Breast epithelium (tissue), 4 donors: Measurements from ENCODE around the gene ZP4. TPM values are rescaled to one million over a fixed set of nuclear protein-coding genes. Genes with fewer than 3 reads are reported as not detected.

ENCODE experiments used
- DNase-seq, 2 donors: peaks; one replicate each; pipeline ENCODE4 v3.0.0-alpha.2; 2019; ENCODE audit warnings: low spot score in 2 of 2
- H3K27ac ChIP-seq, 2 donors: fragments of 200-600 bp; sonication (generic) in 1 of 2; one replicate each; pipeline ENCODE4 v1.5.1; 2016 to 2019; ENCODE audit warnings: mild to moderate bottlenecking in 1 of 2
- H3K27me3 ChIP-seq, 2 donors: fragments of 200-600 bp; sonication (generic) in 1 of 2; one replicate each; pipeline versions ENCODE4 v1.5.1 to v1.6.0; 2017 to 2019; ENCODE audit warnings: control low read depth in 1 of 2, mild to moderate bottlenecking in 1 of 2
- H3K36me3 ChIP-seq: fragments of 200-600 bp; one replicate; pipeline ENCODE4 v1.5.1; 2019
- H3K4me1 ChIP-seq, 2 donors: fragments of 200-600 bp; sonication (generic); one replicate each; pipeline ENCODE4 v1.5.1; 2016 to 2019; ENCODE audit warnings: control low read depth in 1 of 2
- H3K4me3 ChIP-seq, 3 donors: fragments of 200-600 bp; sonication (generic); 1 replicate in 2 of 3; 2 replicates in 1 of 3; pipeline ENCODE4 v1.5.1; 2016 to 2019; ENCODE audit warnings: mild to moderate bottlenecking in 3 of 3, moderate library complexity in 2 of 3
- H3K9me3 ChIP-seq, 2 donors: fragments of 200-600 bp; sonication (generic) in 1 of 2; one replicate each; pipeline ENCODE4 v1.5.1; 2016 to 2019; ENCODE audit warnings: control low read depth in 1 of 2
- CTCF ChIP-seq, 3 donors: fragments of 450-650 bp; IDR thresholded peaks; one replicate each; pipeline ENCODE4 v1.5.1; 2016 to 2017; ENCODE audit warnings: antibody characterized with exemption in 3 of 3, mild to moderate bottlenecking in 3 of 3, moderate library complexity in 3 of 3
- POLR2A ChIP-seq: fragments of 450-650 bp; IDR thresholded peaks from one replicate; pipeline ENCODE4 v1.6.1; 2016; ENCODE audit warnings: antibody characterized with exemption, mild to moderate bottlenecking, moderate library complexity
- POLR2AphosphoS5 ChIP-seq, 3 donors: sonication (generic); formaldehyde crosslinking; IDR thresholded peaks; one replicate each; pipeline ENCODE4 v1.6.1; 2017; ENCODE audit warnings: antibody characterized with exemption in 3 of 3
- intact Hi-C: fragments of 100-400 bp; cut with DNase I; formaldehyde crosslinking; loops from one replicate; pipeline ENCODE4 v1.15.1; 2023; ENCODE audit warnings: low total_unique reads
- total RNA-seq, 3 donors: library from RNA; depleted of rRNA; stranded (reverse); fragments of >200 nt; gene quantifications; one replicate each; pipeline ENCODE4 v1.1.0, GENCODE V29; 2016

Gene ZP4
- total RNA-seq, 3 donors from 2014 or later = not detected

DNA sequence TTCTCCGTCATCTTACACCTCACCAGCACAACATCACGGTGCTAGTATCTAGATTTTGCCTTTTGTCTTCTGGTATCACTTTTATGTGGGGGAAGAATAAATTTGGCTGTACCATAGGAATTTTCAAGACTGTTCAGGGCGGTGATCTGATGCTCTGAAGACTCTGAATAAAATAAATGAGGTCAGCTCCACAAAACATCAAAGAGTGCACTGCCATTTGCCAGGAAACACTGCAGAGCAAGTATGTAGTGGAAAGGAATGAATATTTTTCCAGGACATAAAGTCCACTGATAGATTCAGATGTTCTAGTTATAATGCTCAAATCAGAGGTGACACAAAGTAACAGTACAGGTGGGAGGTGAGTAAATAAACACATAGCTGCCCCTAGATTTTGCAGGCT lies 56.3 kb downstream of the ZP4 start:
- Histone ChIP-seq H3K27ac (no peak overlapping the region), H3K4me1 (no peaks in the 10 kb centered on the region), H3K9me3 (no peaks in the 10 kb centered on the region), H3K27me3 (no peaks in the 10 kb centered on the region), H3K4me3 (no peak overlapping the region), H3K36me3 (no peaks in the 10 kb centered on the region)
- intact Hi-C loops = no loop called here
- no peak for DNase-seq
- TF ChIP-seq CTCF (IDR thresholded peaks at IDR 0.05) = no peak
- TF ChIP-seq POLR2A = no peak
- TF ChIP-seq POLR2AphosphoS5 (IDR thresholded peaks at IDR 0.05) = no peak

GRCh38 chr1:237834048-237834447 lies 56.7 kb downstream of the ZP4 start:
- H3K27ac ChIP-seq = no peak overlapping the region
- H3K27me3 ChIP-seq = no peaks in the 10 kb centered on the region
- H3K4me1 ChIP-seq = no peaks in the 10 kb centered on the region
- TF ChIP-seq POLR2AphosphoS5 (IDR thresholded peaks at IDR 0.05) (no peak), POLR2A (no peak), CTCF (IDR thresholded peaks at IDR 0.05) (no peak)
- no peaks in the 10 kb centered on the region for H3K9me3 ChIP-seq
- H3K4me3 ChIP-seq = no peak overlapping the region
- DNase-seq = no peak
- intact Hi-C loops = no loop called here
- no peaks in the 10 kb centered on the region for H3K36me3 ChIP-seq

DNA sequence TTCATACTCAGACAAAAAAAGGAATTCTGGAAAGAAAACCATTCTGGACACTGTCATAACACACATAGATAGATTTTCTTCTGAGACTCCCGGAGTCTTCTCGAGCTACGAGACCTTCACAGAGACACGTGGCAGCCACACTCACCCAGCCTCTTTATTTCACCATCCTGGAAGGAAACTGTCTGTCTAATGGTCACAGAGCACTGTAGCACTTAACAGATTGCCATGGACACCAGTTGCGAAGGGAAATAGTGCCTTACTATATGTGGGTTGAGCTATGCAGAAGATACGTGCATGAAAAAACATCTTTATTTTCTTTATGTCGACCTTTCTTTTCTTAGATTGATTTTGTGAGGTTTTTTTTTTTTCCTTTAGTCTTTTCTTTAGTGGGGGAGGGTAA lies 57.9 kb downstream of the ZP4 start:
- no peak for DNase-seq
- no peaks in the 10 kb centered on the region for H3K4me1 ChIP-seq
- H3K27ac ChIP-seq = no peak overlapping the region
- no peak overlapping the region for H3K4me3 ChIP-seq
- TF ChIP-seq POLR2A (no peak), POLR2AphosphoS5 (IDR thresholded peaks at IDR 0.05) (no peak)
- intact Hi-C loops = no loop called here
- no peaks in the 10 kb centered on the region for H3K27me3 ChIP-seq
- no peaks in the 10 kb centered on the region for H3K9me3 ChIP-seq
- no peaks in the 10 kb centered on the region for H3K36me3 ChIP-seq
